Trophoblast cell (in vitro differentiated cells and primary cell): ENCODE results near the gene DPP9.

Source experiments
- DNase-seq, 2 donors: peaks; one replicate each; pipeline ENCODE4 v3.0.0-alpha.2; 2016
- H2AFZ ChIP-seq: 2 replicates; pipeline ENCODE4 v1.6.1; 2013; ENCODE audit warnings: low read length, moderate library complexity, mild to moderate bottlenecking; ENCODE audit not compliant: insufficient read depth, poor library complexity
- H2AK5ac ChIP-seq: 2 replicates; pipeline ENCODE4 v1.6.1; 2013; ENCODE audit warnings: mild to moderate bottlenecking, low read length
- H2BK120ac ChIP-seq: 2 replicates; pipeline ENCODE4 v1.6.1; 2013; ENCODE audit warnings: low read length, mild to moderate bottlenecking, moderate library complexity; ENCODE audit not compliant: insufficient read depth, poor library complexity
- H2BK12ac ChIP-seq: 2 replicates; pipeline ENCODE4 v1.6.1; 2013; ENCODE audit warnings: mild to moderate bottlenecking, low read length, moderate library complexity
- H2BK5ac ChIP-seq: 2 replicates; pipeline ENCODE4 v1.6.1; 2013; ENCODE audit warnings: low read length, low read depth, moderate library complexity, mild to moderate bottlenecking; ENCODE audit not compliant: poor library complexity
- H3K14ac ChIP-seq: 2 replicates; pipeline ENCODE4 v1.6.1; 2013; ENCODE audit warnings: mild to moderate bottlenecking, low read length
- H3K18ac ChIP-seq: 2 replicates; pipeline ENCODE4 v1.6.1; 2013; ENCODE audit warnings: mild to moderate bottlenecking, low read length
- H3K23ac ChIP-seq: 2 replicates; pipeline ENCODE4 v1.6.1; 2013; ENCODE audit warnings: low read length
- H3K27ac ChIP-seq: 2 replicates; pipeline ENCODE4 v1.5.1; 2013; ENCODE audit warnings: low read depth, mild to moderate bottlenecking, inconsistent platforms, low read length, moderate library complexity
- H3K27me3 ChIP-seq: 2 replicates; pipeline ENCODE4 v1.6.1; 2013; ENCODE audit warnings: inconsistent platforms, mild to moderate bottlenecking, low read length, moderate library complexity; ENCODE audit not compliant: insufficient read depth
- H3K36me3 ChIP-seq, 2 experiments: 1 replicate in 1 of 2; 2 replicates in 1 of 2; pipeline ENCODE4 v1.6.1; 2013; ENCODE audit warnings: low read length in 2 of 2, mild to moderate bottlenecking in 2 of 2, moderate library complexity in 1 of 2; ENCODE audit not compliant: insufficient read depth in 2 of 2, control insufficient read depth in 1 of 2
- H3K4ac ChIP-seq: 2 replicates; pipeline ENCODE4 v1.6.1; 2013; ENCODE audit warnings: low read depth, mild to moderate bottlenecking, low read length, moderate library complexity
- H3K4me1 ChIP-seq, 2 experiments: 1 replicate in 1 of 2; 2 replicates in 1 of 2; pipeline ENCODE4 v1.6.1; 2013; ENCODE audit warnings: low read length in 2 of 2, mild to moderate bottlenecking in 2 of 2, moderate library complexity in 1 of 2; ENCODE audit not compliant: insufficient read depth in 2 of 2, control insufficient read depth in 1 of 2
- H3K4me2 ChIP-seq: 2 replicates; pipeline ENCODE4 v1.6.1; 2013; ENCODE audit warnings: inconsistent platforms, mild to moderate bottlenecking, low read length, moderate library complexity
- H3K4me3 ChIP-seq: 2 replicates; pipeline ENCODE4 v1.5.1; 2013; ENCODE audit warnings: mild to moderate bottlenecking, low read depth, low read length, inconsistent platforms
- H3K79me1 ChIP-seq: one replicate; pipeline ENCODE4 v1.6.1; 2013; ENCODE audit warnings: low read length
- H3K79me2 ChIP-seq: 2 replicates; pipeline ENCODE4 v1.6.1; 2013; ENCODE audit warnings: low read length, mild to moderate bottlenecking; ENCODE audit not compliant: control insufficient read depth, insufficient read depth, poor library complexity
- H3K9ac ChIP-seq: 2 replicates; pipeline ENCODE4 v1.6.1; 2013; ENCODE audit warnings: mild to moderate bottlenecking, low read length
- H3K9me3 ChIP-seq: 2 replicates; pipeline ENCODE4 v1.6.1; 2013; ENCODE audit warnings: low read depth, mild to moderate bottlenecking, control low read depth, inconsistent platforms, low read length; ENCODE audit not compliant: insufficient read depth
- H4K12ac ChIP-seq: 2 replicates; pipeline ENCODE4 v1.6.1; 2013; ENCODE audit warnings: low read depth, mild to moderate bottlenecking, low read length, moderate library complexity
- H4K8ac ChIP-seq: 2 replicates; pipeline ENCODE4 v1.6.1; 2013; ENCODE audit warnings: low read depth, mild to moderate bottlenecking, low read length, moderate library complexity
- H4K91ac ChIP-seq: one replicate; pipeline ENCODE4 v1.6.1; 2013; ENCODE audit warnings: low read depth, mild to moderate bottlenecking, low read length, moderate library complexity
- WGBS: extraction: QIAGEN DNeasy Blood & Tissue Kit; methylation state at CpG from one replicate; pipeline ENCODE4 v1.1.7; 2013; ENCODE audit warnings: missing lambda C conversion rate; ENCODE audit not compliant: insufficient read length, insufficient coverage; ENCODE audit errors: extremely low coverage; 5-methylcytosine and 5-hydroxymethylcytosine counted together

The DPP9 gene

DNA sequence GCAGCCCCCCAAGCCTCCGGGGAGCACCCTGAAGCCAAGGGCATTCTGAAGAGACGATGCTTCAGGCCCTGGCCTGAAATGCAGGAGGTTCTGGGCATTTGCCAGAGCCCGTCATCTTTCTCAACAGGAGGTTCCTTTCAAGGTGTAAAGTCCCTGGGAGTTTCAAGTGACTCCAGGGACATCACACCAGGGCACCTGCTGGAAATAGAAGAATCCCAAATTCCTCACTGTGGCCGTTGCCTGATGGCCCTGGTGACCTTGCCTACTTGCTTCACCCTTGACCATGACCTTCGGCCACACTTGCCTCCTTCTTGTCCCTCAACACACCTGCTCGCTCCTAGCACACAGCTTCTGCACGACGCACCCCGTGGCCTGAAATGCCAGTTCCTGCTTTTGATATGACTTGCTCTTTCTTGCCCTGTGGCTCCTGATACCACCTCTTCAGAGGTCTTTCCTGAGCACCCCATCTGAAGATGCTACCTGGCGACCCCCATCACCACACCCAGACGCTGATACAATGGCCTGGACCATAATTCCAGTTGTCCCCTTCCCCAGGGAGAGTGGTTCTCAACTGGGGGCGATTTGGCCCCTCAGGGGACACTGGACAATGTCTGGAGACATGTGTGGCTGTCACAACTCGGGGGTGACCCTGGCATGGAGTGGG, 3.5 kb downstream of the DPP9 start:
- WGBS = no CpG with 5 or more reads among the region's 13 CpGs

DNA sequence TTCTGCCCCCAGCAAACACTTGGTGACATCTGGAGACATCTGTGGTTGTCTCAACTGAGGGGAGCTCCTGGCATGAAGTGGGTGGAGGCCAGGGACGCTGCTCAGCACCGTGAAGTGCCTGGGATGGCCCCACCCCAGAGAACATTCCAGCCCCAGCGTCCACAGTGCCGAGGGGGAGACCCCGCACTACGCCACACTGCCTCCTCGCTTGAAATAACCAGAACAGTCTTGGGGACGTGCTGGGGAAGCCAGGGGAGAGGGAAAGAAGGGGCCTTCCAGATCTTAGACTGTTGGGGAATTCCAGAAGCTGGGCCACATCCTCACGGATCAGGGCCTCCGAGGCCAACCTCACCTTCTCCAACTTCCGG, 4.2 kb downstream of the DPP9 start:
- H2BK120ac ChIP-seq = no peak overlapping the region
- no peak overlapping the region for H3K4me2 ChIP-seq
- H3K9me3 ChIP-seq = no peaks in the 10 kb centered on the region
- H3K79me1 ChIP-seq = peaks cover 5% of the 10 kb centered on the region
- no peak overlapping the region for H3K23ac ChIP-seq
- no peak overlapping the region for H3K27ac ChIP-seq
- H2BK5ac ChIP-seq = no peak overlapping the region
- no peak overlapping the region for H4K91ac ChIP-seq
- H2AFZ ChIP-seq = no peak overlapping the region
- no peak for DNase-seq
- H3K18ac ChIP-seq = no peak overlapping the region
- no peak overlapping the region for H3K14ac ChIP-seq
- WGBS = no CpG with 5 or more reads among the region's 11 CpGs
- H3K4me3 ChIP-seq = no peak overlapping the region
- H2AK5ac ChIP-seq = no peak overlapping the region
- H3K4ac ChIP-seq = no peak overlapping the region
- H2BK12ac ChIP-seq = no peak overlapping the region
- H3K79me2 ChIP-seq = peaks cover 11% of the 10 kb centered on the region
- peaks cover 9% of the 10 kb centered on the region in 2 experiments for H3K4me1 ChIP-seq
- no peak overlapping the region for H3K9ac ChIP-seq
- H4K12ac ChIP-seq = no peak overlapping the region
- no peak overlapping the region for H4K8ac ChIP-seq
- peaks cover 59 to 61% of the 10 kb centered on the region in 2 experiments for H3K36me3 ChIP-seq
- H3K27me3 ChIP-seq = no peaks in the 10 kb centered on the region

More for the DNA sequence above, 3.5 kb downstream of the DPP9 start:
- Histone ChIP-seq H3K79me1 (peaks cover 5% of the 10 kb centered on the region), H3K4me1 (peaks cover 9% of the 10 kb centered on the region in 2 experiments), H3K27me3 (no peaks in the 10 kb centered on the region), H2BK120ac (no peak overlapping the region), H3K4ac (no peak overlapping the region), H3K4me3 (no peak overlapping the region), H2BK12ac (no peak overlapping the region), H4K12ac (no peak overlapping the region), H3K23ac (no peak overlapping the region), H3K9me3 (no peaks in the 10 kb centered on the region), H3K4me2 (no peak overlapping the region), H3K14ac (no peak overlapping the region), H3K18ac (no peak overlapping the region), H3K36me3 (peaks cover 55 to 57% of the 10 kb centered on the region in 2 experiments), H3K27ac (no peak overlapping the region), H2AFZ (no peak overlapping the region), H4K8ac (no peak overlapping the region), H3K79me2 (peaks cover 11% of the 10 kb centered on the region), H3K9ac (no peak overlapping the region), H2AK5ac (no peak overlapping the region), H2BK5ac (no peak overlapping the region), H4K91ac (no peak overlapping the region)
- no peak for DNase-seq

- DNase-seq = no peak
- H2BK5ac ChIP-seq = no peak overlapping the region
- H4K8ac ChIP-seq = no peak overlapping the region
- no peak overlapping the region for H2AK5ac ChIP-seq
- H2BK12ac ChIP-seq = no peak overlapping the region
- peaks cover 9% of the 10 kb centered on the region in 2 experiments for H3K4me1 ChIP-seq
- H3K9ac ChIP-seq = no peak overlapping the region
- no peak overlapping the region for H3K4me2 ChIP-seq
- no peak overlapping the region for H4K12ac ChIP-seq
- H3K79me2 ChIP-seq = peaks cover 6% of the 10 kb centered on the region
- peaks cover 72 to 74% of the 10 kb centered on the region in 2 experiments for H3K36me3 ChIP-seq
- no peaks in the 10 kb centered on the region for H3K27me3 ChIP-seq
- no peak overlapping the region for H3K4me3 ChIP-seq
- no peak overlapping the region for H3K23ac ChIP-seq
- no peaks in the 10 kb centered on the region for H3K9me3 ChIP-seq
- H2AFZ ChIP-seq = no peak overlapping the region
- no peak overlapping the region for H3K4ac ChIP-seq
- no peak overlapping the region for H3K18ac ChIP-seq
- H3K14ac ChIP-seq = no peak overlapping the region
- peaks cover under 1% of the 10 kb centered on the region for H3K79me1 ChIP-seq
- no peak overlapping the region for H4K91ac ChIP-seq
- H2BK120ac ChIP-seq = no peak overlapping the region
- no CpG with 5 or more reads among the region's 15 CpGs for WGBS
- no peak overlapping the region for H3K27ac ChIP-seq
Observed at GRCh38 chr19:4717966-4718701, 5.5 kb downstream of the DPP9 start.

- Histone ChIP-seq H4K8ac (no peak overlapping the region), H2BK120ac (no peak overlapping the region), H3K27ac (no peak overlapping the region), H3K4me3 (no peak overlapping the region), H4K12ac (no peak overlapping the region), H4K91ac (no peak overlapping the region), H3K79me1 (no peaks in the 10 kb centered on the region), H2BK12ac (no peak overlapping the region), H3K79me2 (no peaks in the 10 kb centered on the region), H2BK5ac (no peak overlapping the region), H2AK5ac (no peak overlapping the region), H3K4ac (no peak overlapping the region), H3K9ac (no peak overlapping the region), H2AFZ (no peak overlapping the region), H3K14ac (no peak overlapping the region), H3K4me2 (no peak overlapping the region), H3K36me3 (peaks cover 80 to 81% of the 10 kb centered on the region in 2 experiments), H3K4me1 (peaks cover 3% of the 10 kb centered on the region in 2 experiments), H3K18ac (no peak overlapping the region), H3K23ac (no peak overlapping the region), H3K9me3 (peaks cover 2% of the 10 kb centered on the region), H3K27me3 (no peaks in the 10 kb centered on the region)
- no CpG with 5 or more reads among the region's 23 CpGs for WGBS
- peak; percentile 98 to 100 for DNase-seq
Observed at GRCh38 chr19:4717191-4717965, 6.3 kb downstream of the DPP9 start.
